Activated CD4-positive, alpha-beta T cell treated with anti-CD3 and anti-CD28 coated beads for 48 hours (primary cell): ENCODE data around the gene NTM.
"Not testable (repeated sequence)": the region's sequence is repeated elsewhere in the genome, so short reads cannot be mapped to it uniquely, and the experiment has no call there.

Experiments
- DNase-seq: peaks from one replicate; pipeline ENCODE4 v3.0.0-alpha.2; 2020

NTM gene

GRCh38 chr11:131910178-131910522 is 539.7 kb downstream of the NTM start:
- no peak for DNase-seq

- no peak for DNase-seq
These were observed 540.3 kb downstream of the NTM start for GRCh38 chr11:131910523-131911387.

GRCh38 chr11:131911388-131912032 is 541.1 kb downstream of the NTM start:
- DNase-seq: not testable (repeated sequence)

- no peak for DNase-seq
These were observed 541.7 kb downstream of the NTM start for GRCh38 chr11:131912134-131912533.

GRCh38 chr11:131913267-131913666 is 542.9 kb downstream of the NTM start:
- DNase-seq: no peak

- no peak for DNase-seq
These were observed 544.0 kb downstream of the NTM start for GRCh38 chr11:131914361-131914774.

GRCh38 chr11:131916638-131917037 is 546.2 kb downstream of the NTM start:
- DNase-seq: no peak

GRCh38 chr11:131917634-131918384 is 547.4 kb downstream of the NTM start:
- no peak for DNase-seq

GRCh38 chr11:131918663-131919062 is 548.2 kb downstream of the NTM start:
- DNase-seq: no peak

GRCh38 chr11:131922220-131922619 is 551.8 kb downstream of the NTM start:
- no peak for DNase-seq

- no peak for DNase-seq
These were observed 552.9 kb downstream of the NTM start for GRCh38 chr11:131923309-131923708.

GRCh38 chr11:131924001-131924400 is 553.6 kb downstream of the NTM start:
- no peak for DNase-seq

- no peak for DNase-seq
These were observed 554.2 kb downstream of the NTM start for GRCh38 chr11:131924457-131925201.

GRCh38 chr11:131925829-131926228 is 555.4 kb downstream of the NTM start:
- no peak for DNase-seq

GRCh38 chr11:131928992-131929391 is 558.6 kb downstream of the NTM start:
- no peak for DNase-seq

- no peak for DNase-seq
These were observed 562.3 kb downstream of the NTM start for GRCh38 chr11:131932584-131933325.

GRCh38 chr11:131934006-131934405 is 563.6 kb downstream of the NTM start:
- no peak for DNase-seq

GRCh38 chr11:131938351-131938751 is 567.9 kb downstream of the NTM start:
- no peak for DNase-seq

- no peak for DNase-seq
These were observed 569.7 kb downstream of the NTM start for GRCh38 chr11:131940126-131940525.

- DNase-seq: no peak
These were observed 572.5 kb downstream of the NTM start for GRCh38 chr11:131942878-131943277.

- DNase-seq: no peak
These were observed 572.9 kb downstream of the NTM start for GRCh38 chr11:131943295-131943694.

- DNase-seq: no peak
These were observed 574.3 kb downstream of the NTM start for GRCh38 chr11:131944736-131945135.
